Vagina (tissue), 2 donors: ENCODE measurements around the gene FUT2. TPM values are rescaled to one million over a fixed set of nuclear protein-coding genes. Genes with fewer than 3 reads are reported as not detected.

ENCODE experiments used
- DNase-seq, 2 donors: peaks; one replicate each; pipeline ENCODE4 v3.0.0-alpha.2; 2017; ENCODE audit errors: extremely low spot score in 2 of 2
- H3K27ac ChIP-seq: fragments of 200-600 bp; sonication (generic); one replicate; pipeline ENCODE4 v1.5.1; 2019
- H3K27me3 ChIP-seq: fragments of 200-600 bp; sonication (generic); one replicate; pipeline ENCODE4 v1.5.1; 2019
- H3K36me3 ChIP-seq, 2 donors: fragments of 200-600 bp; sonication (generic); one replicate each; pipeline ENCODE4 v1.5.1; 2017 to 2019
- H3K4me1 ChIP-seq: fragments of 200-600 bp; sonication (generic); one replicate; pipeline ENCODE4 v1.5.1; 2019
- H3K4me3 ChIP-seq, 2 donors: fragments of 200-600 bp; sonication (generic); 1 replicate in 1 of 2; 2 replicates in 1 of 2; pipeline ENCODE4 v1.5.1; 2016 to 2019
- H3K9me3 ChIP-seq: fragments of 200-600 bp; sonication (generic); one replicate; pipeline ENCODE4 v1.5.1; 2019
- CTCF ChIP-seq, 3 experiments: fragments of 450-650 bp in 2 of 3; fragments of 200-600 bp in 1 of 3; sonication (generic) in 1 of 3; IDR thresholded peaks; one replicate each; pipeline ENCODE4 v1.5.1; 2017 to 2019; ENCODE audit warnings: antibody characterized with exemption in 3 of 3, mild to moderate bottlenecking in 2 of 3, moderate library complexity in 2 of 3
- POLR2A ChIP-seq, 2 donors: fragments of 450-650 bp; IDR thresholded peaks; one replicate each; pipeline ENCODE4 v1.6.1; 2017; ENCODE audit warnings: antibody characterized with exemption in 2 of 2, mild to moderate bottlenecking in 2 of 2, moderate library complexity in 2 of 2
- POLR2AphosphoS5 ChIP-seq, 2 donors: sonication (generic); formaldehyde crosslinking; IDR thresholded peaks; one replicate each; pipeline ENCODE4 v1.9.0; 2017; ENCODE audit warnings: antibody characterized with exemption in 2 of 2, mild to moderate bottlenecking in 2 of 2, low read depth in 1 of 2; ENCODE audit not compliant: insufficient read depth in 1 of 2
- intact Hi-C: fragments of 100-400 bp; cut with DNase I; formaldehyde crosslinking; loops from one replicate; pipeline ENCODE4 v1.15.1; 2023
- total RNA-seq: library from RNA; depleted of rRNA; stranded (reverse); fragments of >200 nt; gene quantifications from one replicate; pipeline ENCODE4 v1.2.3, GENCODE V29; 2016

The FUT2 gene
- total RNA-seq, 1 donor from 2014 or later: 6.1 TPM

- TF ChIP-seq POLR2AphosphoS5 (IDR thresholded peaks at IDR 0.05; ENCODE audit: insufficient read depth in 1 of 2, low read depth in 1 of 2) (peak in 1 of 2 donors; percentile 20), POLR2A (IDR thresholded peaks at IDR 0.05) (no peak), CTCF (IDR thresholded peaks at IDR 0.05) (no peak)
- DNase-seq: no peak
- Histone ChIP-seq H3K27me3 (no peaks in the 10 kb centered on the region), H3K4me3 (peak overlapping the region in 1 of 2 donors; percentile 37), H3K27ac (peak overlapping the region; percentile 64), H3K9me3 (no peaks in the 10 kb centered on the region), H3K36me3 (peaks cover 0 to 7% of the 10 kb centered on the region in 2 donors), H3K4me1 (peaks cover 13% of the 10 kb centered on the region)
- intact Hi-C loops: no loop called here
Observed at GRCh38 chr19:48696353-48697010, 711 bp downstream of the FUT2 start.

GRCh38 chr19:48698046-48698445, 2.3 kb downstream of the FUT2 start:
- Histone ChIP-seq H3K27ac (peak overlapping the region; percentile 42), H3K27me3 (no peaks in the 10 kb centered on the region), H3K4me1 (peaks cover 13% of the 10 kb centered on the region), H3K9me3 (no peaks in the 10 kb centered on the region), H3K36me3 (peaks cover 0 to 8% of the 10 kb centered on the region in 2 donors), H3K4me3 (no peak overlapping the region)
- TF ChIP-seq POLR2A (IDR thresholded peaks at IDR 0.05) (no peak), CTCF (IDR thresholded peaks at IDR 0.05) (no peak), POLR2AphosphoS5 (IDR thresholded peaks at IDR 0.05; ENCODE audit: insufficient read depth in 1 of 2, low read depth in 1 of 2) (no peak)
- no peak for DNase-seq
- intact Hi-C loops: no loop called here

- DNase-seq: no peak
- TF ChIP-seq POLR2AphosphoS5 (IDR thresholded peaks at IDR 0.05; ENCODE audit: insufficient read depth in 1 of 2, low read depth in 1 of 2) (no peak), POLR2A (IDR thresholded peaks at IDR 0.05) (no peak), CTCF (IDR thresholded peaks at IDR 0.05) (no peak)
- Histone ChIP-seq H3K4me1 (no peaks in the 10 kb centered on the region), H3K27ac (no peak overlapping the region), H3K4me3 (no peak overlapping the region), H3K9me3 (no peaks in the 10 kb centered on the region), H3K27me3 (no peaks in the 10 kb centered on the region), H3K36me3 (peaks cover 0 to 12% of the 10 kb centered on the region in 2 donors)
- intact Hi-C loops: no loop called here
Observed at GRCh38 chr19:48702701-48703100, 6.9 kb downstream of the FUT2 start.

GRCh38 chr19:48703316-48703715, 7.5 kb downstream of the FUT2 start:
- Histone ChIP-seq H3K4me1 (no peaks in the 10 kb centered on the region), H3K27ac (no peak overlapping the region), H3K27me3 (no peaks in the 10 kb centered on the region), H3K4me3 (no peak overlapping the region), H3K36me3 (peaks cover 0 to 12% of the 10 kb centered on the region in 2 donors), H3K9me3 (no peaks in the 10 kb centered on the region)
- no peak for DNase-seq
- no peak for TF ChIP-seq POLR2AphosphoS5 (IDR thresholded peaks at IDR 0.05; ENCODE audit: insufficient read depth in 1 of 2, low read depth in 1 of 2)
- TF ChIP-seq POLR2A (IDR thresholded peaks at IDR 0.05): no peak
- TF ChIP-seq CTCF (IDR thresholded peaks at IDR 0.05): no peak
- intact Hi-C loops: no loop called here

GRCh38 chr19:48705431-48705830, 9.7 kb downstream of the FUT2 start:
- intact Hi-C loops: loop anchor here (5.0 kb wide), 1 partner anchor 58 kb away; the partner anchor contains the start of gene CA11
- no peaks in the 10 kb centered on the region for H3K27me3 ChIP-seq
- H3K4me3 ChIP-seq: no peak overlapping the region
- TF ChIP-seq POLR2A (IDR thresholded peaks at IDR 0.05): no peak
- TF ChIP-seq CTCF (IDR thresholded peaks at IDR 0.05): no peak
- no peak for TF ChIP-seq POLR2AphosphoS5 (IDR thresholded peaks at IDR 0.05; ENCODE audit: insufficient read depth in 1 of 2, low read depth in 1 of 2)
- no peaks in the 10 kb centered on the region for H3K4me1 ChIP-seq
- peaks cover 0 to 12% of the 10 kb centered on the region in 2 donors for H3K36me3 ChIP-seq
- no peak overlapping the region for H3K27ac ChIP-seq
- no peaks in the 10 kb centered on the region for H3K9me3 ChIP-seq
- no peak for DNase-seq
